Pancreas (tissue), 10 donors: ENCODE measurements around the gene ST6GALNAC3. TPM values are rescaled to one million over a fixed set of nuclear protein-coding genes. Genes with fewer than 3 reads are reported as not detected.
A peak's percentile ranks its signal among the peaks of the same experiment; 100 is the strongest.

Experiments
- ATAC-seq, 4 donors: fragments of 200-7000 bp; cut with Tn5 transposase; one replicate each; pipeline versions ENCODE4 v1.8.0 to v1.9.1; 2020; ENCODE audit warnings: mild to moderate bottlenecking in 4 of 4, moderate library complexity in 4 of 4
- DNase-seq, 6 donors: peaks; one replicate each; pipeline ENCODE4 v3.0.0-alpha.2; 2020
- FAIRE-seq: peaks from 2 replicates; lab custom pipeline; 2012; peaks lifted over from hg19 to GRCh38; lab: Jason Lieb, UNC
- H3K27ac ChIP-seq, 4 donors: fragments of 200-600 bp; sonication (generic); 1 replicate in 3 of 4; 2 replicates in 1 of 4; pipeline versions ENCODE4 v1.5.0 to v1.8.0; 2020
- H3K27me3 ChIP-seq, 4 donors: fragments of 200-600 bp; one replicate each; pipeline ENCODE4 v1.8.0; 2021
- H3K36me3 ChIP-seq, 3 donors: fragments of 200-600 bp; sonication (generic) in 1 of 3; one replicate each; pipeline versions ENCODE4 v1.5.0 to v1.8.0; 2020 to 2021
- H3K4me1 ChIP-seq, 3 donors: fragments of 200-600 bp; one replicate each; pipeline ENCODE4 v1.8.0; 2021
- H3K4me3 ChIP-seq, 4 donors: fragments of 200-600 bp; sonication (generic) in 2 of 4; one replicate each; pipeline versions ENCODE4 v1.5.0 to v1.8.0; 2020 to 2021
- H3K9me3 ChIP-seq, 4 donors: fragments of 200-600 bp; one replicate each; pipeline ENCODE4 v1.8.0; 2021
- CTCF ChIP-seq, 4 donors: fragments of 200-600 bp; sonication (generic) in 3 of 4; IDR thresholded peaks; one replicate each; pipeline versions ENCODE4 v1.5.0 to v1.8.0; 2021; ENCODE audit warnings: antibody characterized with exemption in 4 of 4
- WGBS, 2 donors: extraction: QIAGEN DNeasy Blood & Tissue Kit; methylation state at CpG; one replicate each; pipeline ENCODE4 v1.1.7; 2013; 5-methylcytosine and 5-hydroxymethylcytosine counted together
- intact Hi-C, 3 donors: fragments of 100-400 bp; cut with DNase I; formaldehyde crosslinking; loops; one replicate each; pipeline versions ENCODE4 v1.11.1 to v1.14.2; 2022
- polyA plus RNA-seq, 2 donors: library from polyadenylated mRNA; stranded (reverse); fragments of 200-250 nt; gene quantifications; one replicate each; pipeline ENCODE4 v1.2.3, GENCODE V29; 2013
- total RNA-seq, 6 donors: library from RNA; stranded (reverse); fragmentation: NEBNext Ultra II Directional in 4 of 6; extraction: Animal tissue kit (Norgen Biotek cat#: 25700) in 4 of 6; gene quantifications; one replicate each; pipeline versions ENCODE4 v1.2.1 to v1.2.4, GENCODE V29; 2021 to 2023
- donor health status: healthy with polysubstance abuse.
- donor health status: DM: no; HTN: no; CAD: no; lungs with moderate emphysema.
- donor health status: DM: no; HTN: no; CAD: no.
- donor health status: control.
- donor health status: control.
- donor health status: Bipolar disorder and iron deficiency.
- donor health status: DM: yes; HTN: yes; CAD: no.
- donor health status: DM: no; HTN: no; CAD: no.
- donor health status: DM: no; HTN: no; CAD: no.
- donor health status: DM: yes; HTN: yes; CAD: no.

ST6GALNAC3 gene
- total and polyA plus RNA-seq, 8 donors, result 0.35 to 2.0 (median 0.80) TPM

DNA sequence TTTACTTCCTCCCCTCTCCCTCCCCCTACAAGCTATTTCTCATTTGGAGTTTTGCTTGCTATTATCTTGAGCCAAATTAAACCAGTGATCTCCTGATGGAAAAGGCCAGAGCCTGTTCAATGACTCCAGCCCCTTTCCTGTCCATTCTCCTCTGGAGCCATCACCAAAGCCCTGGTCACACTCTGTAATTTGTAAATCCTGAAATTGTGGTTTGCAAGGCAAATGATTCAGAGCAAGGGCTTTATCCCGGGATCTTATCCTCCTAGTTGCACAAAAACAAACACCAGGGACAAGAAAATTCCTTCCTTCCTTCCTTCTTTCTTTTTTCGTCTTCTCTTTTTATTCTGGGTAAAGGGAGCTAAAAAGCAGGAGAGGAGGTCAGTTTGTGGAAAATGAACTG, 426.6 kb downstream of the ST6GALNAC3 start:
- no peak overlapping the region for H3K27ac ChIP-seq
- no peaks in the 10 kb centered on the region for H3K4me1 ChIP-seq
- DNase-seq (no peak), FAIRE-seq (no peak), ATAC-seq (peak in 1 of 4 donors; percentile 17)
- no peaks in the 10 kb centered on the region for H3K9me3 ChIP-seq
- H3K27me3 ChIP-seq, result no peaks in the 10 kb centered on the region
- H3K4me3 ChIP-seq, result no peak overlapping the region
- TF ChIP-seq CTCF (IDR thresholded peaks at IDR 0.05), result no peak
- H3K36me3 ChIP-seq, result no peaks in the 10 kb centered on the region
- intact Hi-C loops, result no loop called here
- 42 to 47% methylated on average over 2 of the region's 2 CpGs for WGBS, 2 donors

DNA sequence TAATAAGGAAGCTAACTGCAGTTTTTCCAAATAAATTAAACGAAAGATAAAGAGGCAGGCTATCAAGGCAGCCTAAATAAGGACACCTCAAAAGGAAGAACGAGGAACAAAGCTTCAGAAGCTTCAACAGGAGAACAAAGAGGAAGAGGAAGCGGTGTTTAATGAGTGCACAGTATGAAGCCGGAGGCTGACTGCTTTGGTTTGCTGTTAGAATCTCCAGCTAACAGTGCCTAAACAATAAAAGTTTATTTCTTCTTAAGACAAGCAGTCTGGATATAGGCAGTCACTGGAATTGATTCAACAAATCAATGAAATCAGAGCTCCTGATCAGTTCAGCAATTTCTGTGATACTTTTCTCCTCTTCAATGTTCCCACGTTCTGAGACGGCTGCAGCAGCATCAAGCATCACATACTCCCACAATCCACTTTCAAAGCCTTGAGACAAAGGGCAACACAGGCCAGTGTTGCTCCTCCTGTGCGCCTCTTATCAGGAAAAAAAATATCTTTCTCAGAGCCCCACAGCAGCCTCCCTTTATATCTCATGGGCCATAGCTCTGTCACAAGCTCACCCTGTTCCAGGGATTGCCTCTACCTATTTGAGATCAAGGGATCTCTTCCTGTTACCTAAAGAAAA, 427.2 kb downstream of the ST6GALNAC3 start:
- FAIRE-seq, result no peak
- no peaks in the 10 kb centered on the region for H3K4me1 ChIP-seq
- H3K4me3 ChIP-seq, result no peak overlapping the region
- intact Hi-C loops, result no loop called here
- H3K9me3 ChIP-seq, result no peaks in the 10 kb centered on the region
- H3K27ac ChIP-seq, result no peak overlapping the region
- no peaks in the 10 kb centered on the region for H3K27me3 ChIP-seq
- DNase-seq, result no peak
- no peak for TF ChIP-seq CTCF (IDR thresholded peaks at IDR 0.05)
- ATAC-seq, result peak in 1 of 4 donors; percentile 27
- H3K36me3 ChIP-seq, result no peaks in the 10 kb centered on the region
- 65 to 69% methylated on average over 7 of the region's 7 CpGs for WGBS, 2 donors

DNA sequence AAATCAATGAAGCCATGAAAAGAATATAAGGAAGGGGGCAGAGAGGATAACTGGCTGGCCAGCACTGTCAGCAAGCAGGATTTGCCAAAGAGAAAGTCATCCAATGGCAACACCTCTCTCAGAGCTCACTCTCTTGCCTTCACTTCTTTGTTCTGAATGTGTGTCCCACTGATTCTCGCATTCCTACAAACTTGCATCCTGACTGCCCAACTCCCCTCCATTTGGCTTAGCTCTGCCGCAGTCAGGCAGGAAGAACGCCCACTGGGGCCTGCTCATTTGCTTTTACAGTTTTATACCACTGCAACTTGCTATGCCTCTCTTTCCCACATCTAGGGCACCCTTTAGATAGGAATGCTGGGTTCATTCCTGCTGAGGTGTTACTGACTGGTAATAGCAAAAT, 428.6 kb downstream of the ST6GALNAC3 start:
- intact Hi-C loops, result no loop called here
- no peak for FAIRE-seq

DNA sequence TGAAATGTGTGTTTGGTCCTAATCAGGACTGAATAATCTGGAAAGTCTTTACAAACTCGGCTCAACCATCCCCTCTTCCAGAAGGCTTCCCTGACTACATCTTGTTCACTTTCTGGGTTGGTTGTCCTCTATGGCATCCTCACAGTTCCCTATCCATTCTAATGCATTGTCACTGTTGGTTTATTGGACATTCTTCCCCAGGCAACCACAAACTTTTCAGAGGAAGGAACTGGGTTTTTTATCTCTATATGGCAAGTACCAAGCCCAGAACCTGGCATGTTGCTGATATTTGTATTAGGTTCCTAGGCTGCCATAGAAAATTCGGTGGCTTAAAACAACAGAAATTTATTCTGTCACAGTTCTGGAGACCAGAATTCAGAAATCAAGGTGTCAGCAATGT, 429.2 kb downstream of the ST6GALNAC3 start:
- no peak overlapping the region for H3K27ac ChIP-seq
- H3K27me3 ChIP-seq, result no peaks in the 10 kb centered on the region
- no peaks in the 10 kb centered on the region for H3K36me3 ChIP-seq
- FAIRE-seq (no peak), ATAC-seq (no peak), DNase-seq (no peak)
- H3K4me3 ChIP-seq, result no peak overlapping the region
- intact Hi-C loops, result no loop called here
- no peaks in the 10 kb centered on the region for H3K4me1 ChIP-seq
- H3K9me3 ChIP-seq, result no peaks in the 10 kb centered on the region
- whole genome bisulfite sequencing, 2 donors, result 41 to 55% methylated on average over 2 of the region's 2 CpGs
- TF ChIP-seq CTCF (IDR thresholded peaks at IDR 0.05), result no peak

More for the DNA sequence above, 428.6 kb downstream of the ST6GALNAC3 start:
- DNase-seq (no peak), ATAC-seq (no peak)
- H3K27me3 ChIP-seq, result no peaks in the 10 kb centered on the region
- H3K27ac ChIP-seq, result no peak overlapping the region
- H3K36me3 ChIP-seq, result no peaks in the 10 kb centered on the region
- WGBS, 2 donors, result 86 to 90% methylated on average over 3 of the region's 3 CpGs
- TF ChIP-seq CTCF (IDR thresholded peaks at IDR 0.05), result no peak
- no peak overlapping the region for H3K4me3 ChIP-seq
- H3K4me1 ChIP-seq, result no peaks in the 10 kb centered on the region
- no peaks in the 10 kb centered on the region for H3K9me3 ChIP-seq

DNA sequence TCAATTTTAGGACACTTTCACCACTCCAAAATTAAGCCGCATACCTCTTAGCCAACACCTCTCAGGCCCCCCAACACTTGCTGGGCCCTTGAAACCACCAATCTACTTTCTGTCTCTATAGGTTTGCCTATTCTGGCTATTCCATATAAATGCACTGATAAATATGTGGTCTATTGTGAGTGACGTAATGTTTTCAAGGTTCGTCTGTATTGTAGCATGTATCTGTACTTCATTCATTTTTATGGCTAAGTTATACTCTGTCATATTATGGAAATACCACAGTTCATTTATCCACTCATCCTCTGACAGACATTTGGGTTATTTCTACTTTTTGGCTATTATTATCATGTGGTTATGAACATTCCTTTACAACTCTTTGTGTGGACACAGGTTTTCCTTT, 432.8 kb downstream of the ST6GALNAC3 start:
- no peak for TF ChIP-seq CTCF (IDR thresholded peaks at IDR 0.05)
- H3K27ac ChIP-seq, result no peak overlapping the region
- no peaks in the 10 kb centered on the region for H3K9me3 ChIP-seq
- H3K27me3 ChIP-seq, result no peaks in the 10 kb centered on the region
- no peak for ATAC-seq
- 85 to 94% methylated on average over 3 of the region's 3 CpGs for WGBS, 2 donors
- H3K4me1 ChIP-seq, result no peaks in the 10 kb centered on the region
- no peak for DNase-seq
- FAIRE-seq, result no peak
- intact Hi-C loops, result no loop called here
- no peak overlapping the region for H3K4me3 ChIP-seq
- no peaks in the 10 kb centered on the region for H3K36me3 ChIP-seq
